GM12864 (cell line): ENCODE measurements around the gene ZNF329.

ENCODE experiments used
- DNase-seq: peaks from one replicate; pipeline ENCODE4 v3.0.0-alpha.2; 2011; ENCODE audit warnings: low read depth
- H3K4me3 ChIP-seq: 2 replicates; pipeline ENCODE4 v1.5.1; 2011; ENCODE audit warnings: mild to moderate bottlenecking, low read depth, low read length, control low read depth
- TF ChIP-seq, protein P1 (sequence below): IDR thresholded peaks from 2 replicates; pipeline ENCODE4 v1.5.1; 2011; ENCODE audit warnings: low read depth, mild to moderate bottlenecking, moderate library complexity, low read length, control low read depth, inconsistent platforms; ENCODE audit errors: missing control alignments

The ZNF329 gene

DNA sequence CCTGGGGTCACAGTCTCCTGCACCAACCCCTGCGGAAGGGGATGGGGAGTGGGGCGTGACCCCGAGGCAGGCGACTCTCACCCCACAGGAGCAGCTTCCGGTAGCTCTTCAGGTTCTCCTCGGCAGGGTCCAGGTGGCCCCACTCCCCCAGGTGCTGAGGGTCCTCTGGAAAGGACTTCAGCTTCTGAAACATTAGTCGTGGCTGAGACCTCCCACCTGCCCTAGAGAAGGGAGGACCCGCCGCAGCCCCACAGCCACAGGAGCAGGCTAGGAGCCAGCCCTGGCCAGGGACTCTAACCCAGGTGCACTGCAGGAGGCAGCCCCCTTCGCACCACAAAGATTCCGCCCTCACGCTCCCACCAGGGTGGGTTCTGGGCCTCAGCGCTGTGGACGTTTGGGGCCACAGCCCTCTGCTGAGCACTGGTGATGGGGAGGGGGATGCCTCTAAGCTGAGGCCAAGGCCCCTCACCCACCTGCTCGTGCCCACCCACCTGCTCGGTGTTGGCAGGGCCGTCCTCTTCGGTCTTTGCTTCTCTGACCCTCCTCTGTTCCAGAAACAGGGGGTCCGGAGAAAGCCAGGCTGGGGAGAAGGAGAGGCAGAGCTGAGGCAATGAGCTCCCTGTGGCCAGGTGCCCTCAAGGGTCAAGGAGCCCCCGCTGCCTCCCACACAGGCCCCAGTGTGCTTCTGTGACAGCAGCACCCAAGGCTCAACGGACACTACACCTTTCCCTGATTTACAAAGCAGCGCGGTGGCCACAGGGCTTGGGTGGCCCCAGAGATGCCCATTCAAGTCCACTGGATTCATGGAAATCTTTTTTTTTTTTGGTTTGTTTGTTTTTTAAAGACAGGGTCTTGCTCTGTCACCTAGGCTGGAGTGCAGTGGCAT lies 63.5 kb downstream of the ZNF329 start:
- TF ChIP-seq, protein P1, sequence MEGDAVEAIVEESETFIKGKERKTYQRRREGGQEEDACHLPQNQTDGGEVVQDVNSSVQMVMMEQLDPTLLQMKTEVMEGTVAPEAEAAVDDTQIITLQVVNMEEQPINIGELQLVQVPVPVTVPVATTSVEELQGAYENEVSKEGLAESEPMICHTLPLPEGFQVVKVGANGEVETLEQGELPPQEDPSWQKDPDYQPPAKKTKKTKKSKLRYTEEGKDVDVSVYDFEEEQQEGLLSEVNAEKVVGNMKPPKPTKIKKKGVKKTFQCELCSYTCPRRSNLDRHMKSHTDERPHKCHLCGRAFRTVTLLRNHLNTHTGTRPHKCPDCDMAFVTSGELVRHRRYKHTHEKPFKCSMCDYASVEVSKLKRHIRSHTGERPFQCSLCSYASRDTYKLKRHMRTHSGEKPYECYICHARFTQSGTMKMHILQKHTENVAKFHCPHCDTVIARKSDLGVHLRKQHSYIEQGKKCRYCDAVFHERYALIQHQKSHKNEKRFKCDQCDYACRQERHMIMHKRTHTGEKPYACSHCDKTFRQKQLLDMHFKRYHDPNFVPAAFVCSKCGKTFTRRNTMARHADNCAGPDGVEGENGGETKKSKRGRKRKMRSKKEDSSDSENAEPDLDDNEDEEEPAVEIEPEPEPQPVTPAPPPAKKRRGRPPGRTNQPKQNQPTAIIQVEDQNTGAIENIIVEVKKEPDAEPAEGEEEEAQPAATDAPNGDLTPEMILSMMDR: no peak
- no peak overlapping the region for H3K4me3 ChIP-seq
- no peak for DNase-seq

DNA sequence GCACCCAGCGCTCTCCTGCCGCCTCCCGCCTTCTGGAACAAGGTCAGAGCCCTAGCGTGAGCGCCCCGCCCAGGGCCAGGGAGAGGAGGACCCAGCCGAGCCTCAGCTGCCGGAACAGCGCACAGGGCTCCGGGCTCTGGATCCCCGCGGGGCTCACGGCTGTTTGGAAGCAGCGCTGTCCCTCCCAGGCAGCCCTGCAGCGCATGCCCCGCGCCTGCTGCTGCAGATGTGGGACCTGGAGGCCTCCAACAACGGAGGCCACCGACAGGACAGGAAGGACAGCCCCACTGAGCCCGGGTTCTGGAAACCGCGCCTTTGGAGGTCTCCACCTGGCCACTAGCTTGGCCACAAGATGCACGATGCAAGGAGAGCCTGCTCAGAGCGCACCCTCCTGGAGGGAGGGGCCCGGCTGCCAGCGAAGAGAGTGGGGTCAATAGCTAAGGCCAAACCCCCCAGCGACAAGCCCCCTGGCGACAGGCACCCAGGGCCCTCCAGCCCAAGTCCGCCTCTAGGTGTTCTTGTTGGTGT lies 65.2 kb downstream of the ZNF329 start:
- H3K4me3 ChIP-seq: no peak overlapping the region
- TF ChIP-seq, protein P1: no peak
- DNase-seq: no peak

DNA sequence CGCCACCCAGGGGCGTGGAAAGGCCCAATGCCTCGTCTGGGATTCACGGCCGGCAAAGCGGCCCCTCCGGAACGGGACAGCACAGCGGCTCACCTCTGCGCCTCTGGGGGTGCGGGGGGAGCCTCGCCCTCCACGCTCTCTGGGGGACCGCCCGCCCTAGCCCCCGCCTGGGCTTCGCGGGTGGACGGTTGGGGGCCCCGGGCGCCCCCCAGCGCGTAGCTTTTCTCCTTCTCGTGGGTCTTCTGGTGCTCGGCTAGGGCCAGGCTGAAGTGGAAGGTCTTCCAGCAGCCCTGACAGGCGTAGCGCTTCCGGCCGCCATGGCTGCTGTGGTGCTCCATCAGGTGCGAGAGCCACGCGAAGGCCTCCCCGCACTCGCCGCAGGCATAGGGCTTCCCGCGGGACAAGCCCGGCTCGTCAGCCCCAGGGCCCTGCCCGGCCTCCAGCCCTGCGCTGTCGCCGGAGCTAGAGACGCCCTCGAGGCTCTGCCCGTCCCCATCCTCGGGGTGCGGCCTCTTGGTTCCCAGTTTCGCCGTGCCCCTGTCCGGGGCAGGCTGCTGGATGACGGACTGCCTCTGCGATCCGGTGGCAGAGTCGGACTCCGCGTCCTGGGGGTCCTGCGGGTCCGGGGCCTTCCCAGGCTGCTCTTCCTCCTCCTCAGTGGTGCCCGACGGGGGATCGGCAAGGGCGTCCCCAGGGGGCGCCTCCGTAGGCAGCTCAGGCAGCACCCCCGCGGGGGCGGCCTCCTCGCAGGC lies 65.8 kb downstream of the ZNF329 start:
- TF ChIP-seq, protein P1: no peak
- DNase-seq: no peak
- H3K4me3 ChIP-seq: no peak overlapping the region

DNA sequence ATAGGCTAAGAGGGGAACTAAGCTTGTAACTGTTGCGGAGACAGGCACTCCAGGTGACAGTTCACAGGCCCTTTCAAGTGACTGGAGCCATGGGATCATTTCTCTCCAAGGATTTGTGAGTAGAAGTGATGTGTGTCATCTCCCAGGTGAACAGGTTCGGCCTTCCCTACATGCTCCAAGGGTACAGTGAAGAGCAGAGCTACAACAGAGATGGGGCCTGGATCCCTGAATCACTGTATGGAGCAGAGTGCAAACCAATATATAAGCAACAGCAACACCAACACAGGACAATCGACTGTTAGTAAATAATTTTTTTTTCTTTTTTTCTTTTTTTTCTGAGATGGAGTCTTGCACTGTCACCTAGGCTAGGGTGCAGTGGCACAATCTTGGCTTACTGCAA lies 67.6 kb downstream of the ZNF329 start:
- TF ChIP-seq, protein P1: no peak
- H3K4me3 ChIP-seq: no peak overlapping the region
- DNase-seq: no peak

DNA sequence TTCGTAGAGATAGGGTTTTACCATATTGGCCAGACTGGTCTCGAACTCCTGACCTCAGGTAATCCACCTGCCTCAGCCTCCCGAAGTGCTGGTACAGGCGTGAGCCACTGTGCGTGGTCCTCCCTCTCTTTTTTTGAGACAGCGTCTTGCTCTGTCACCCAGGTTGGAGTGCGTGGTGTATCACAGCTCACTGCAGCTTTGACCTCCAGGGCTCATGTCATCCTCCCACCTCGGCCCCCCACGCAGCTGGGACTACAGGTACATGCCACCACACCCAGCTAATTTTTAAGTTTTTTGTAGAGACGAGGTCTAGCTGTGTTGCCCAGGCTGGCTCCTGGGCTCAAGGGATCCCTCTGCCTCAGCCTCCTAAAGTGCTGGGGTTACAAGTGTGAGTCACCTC lies 70.8 kb downstream of the ZNF329 start:
- no peak overlapping the region for H3K4me3 ChIP-seq
- TF ChIP-seq, protein P1: no peak
- DNase-seq: no peak
